PFSK-1 (cell line): ENCODE results near the gene LMO2.

ENCODE experiments used
- POLR2AphosphoS5 ChIP-seq: IDR thresholded peaks from 2 replicates; pipeline ENCODE4 v1.6.1; 2012; ENCODE audit warnings: low read depth, mild to moderate bottlenecking, control low read depth, low read length, moderate library complexity
- SIN3A ChIP-seq: IDR thresholded peaks from 2 replicates; pipeline ENCODE4 v1.6.1; 2012; ENCODE audit warnings: mild to moderate bottlenecking, low read length, moderate library complexity, borderline replicate concordance; ENCODE audit not compliant: insufficient read depth

- no peak for TF ChIP-seq SIN3A
- no peak for TF ChIP-seq POLR2AphosphoS5
These were observed 7.3 kb downstream of the LMO2 start for GRCh38 chr11:33884601-33885000.
